IPS-11a (cell line): Measurements from ENCODE around the gene RDH14.
A peak's percentile ranks its signal among the peaks of the same experiment; 100 is the strongest.

Experiments used
- H3K4me3 ChIP-seq: one replicate; pipeline ENCODE4 v1.5.1; 2013; ENCODE audit warnings: low read depth, low read length, control low read depth

Gene RDH14

DNA sequence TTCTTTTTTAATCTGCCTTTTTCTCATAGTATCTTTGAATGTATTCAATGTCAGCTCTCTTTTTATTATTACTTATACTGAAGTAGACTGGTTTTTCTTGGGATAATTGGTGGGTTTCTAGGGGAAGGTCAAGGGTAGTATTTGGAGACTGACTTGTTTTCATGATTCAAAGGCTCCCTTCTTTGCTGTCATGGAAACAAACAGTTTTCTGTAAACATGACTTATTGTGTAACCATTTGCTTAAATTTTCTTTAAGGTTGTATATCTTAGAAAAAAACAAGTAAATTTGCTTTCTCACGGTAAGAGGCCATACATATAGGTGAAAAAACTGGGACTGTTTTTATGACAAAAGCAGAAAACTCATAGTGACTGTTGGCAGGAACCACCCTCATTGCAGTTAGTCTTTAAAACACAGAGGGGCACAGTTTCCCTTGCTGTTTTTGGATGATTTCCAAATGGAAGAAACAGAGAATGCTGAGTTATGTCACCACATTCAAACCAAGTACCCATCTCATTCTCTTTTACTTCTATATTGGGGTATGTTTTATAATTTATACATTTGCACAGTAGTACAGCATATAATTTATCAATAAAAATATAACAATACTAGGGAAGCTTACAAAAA is 5.8 kb upstream of the RDH14 start:
- no peak overlapping the region for H3K4me3 ChIP-seq

DNA sequence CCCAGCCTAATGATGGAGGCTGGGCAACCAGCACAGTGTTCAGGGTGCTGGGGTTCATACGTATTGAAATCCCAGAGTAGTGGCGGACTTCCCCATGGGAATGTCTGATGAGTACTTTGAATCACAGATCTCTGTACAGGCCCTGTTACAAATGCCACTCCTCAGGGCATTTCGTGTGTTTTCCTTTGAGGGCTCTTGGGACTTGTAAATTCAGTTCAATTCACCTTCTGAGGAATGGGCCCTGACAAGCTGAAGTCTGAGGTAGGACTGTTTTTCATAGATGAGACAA is 288 bp upstream of the RDH14 start:
- peak overlapping the region; percentile 79 for H3K4me3 ChIP-seq

DNA sequence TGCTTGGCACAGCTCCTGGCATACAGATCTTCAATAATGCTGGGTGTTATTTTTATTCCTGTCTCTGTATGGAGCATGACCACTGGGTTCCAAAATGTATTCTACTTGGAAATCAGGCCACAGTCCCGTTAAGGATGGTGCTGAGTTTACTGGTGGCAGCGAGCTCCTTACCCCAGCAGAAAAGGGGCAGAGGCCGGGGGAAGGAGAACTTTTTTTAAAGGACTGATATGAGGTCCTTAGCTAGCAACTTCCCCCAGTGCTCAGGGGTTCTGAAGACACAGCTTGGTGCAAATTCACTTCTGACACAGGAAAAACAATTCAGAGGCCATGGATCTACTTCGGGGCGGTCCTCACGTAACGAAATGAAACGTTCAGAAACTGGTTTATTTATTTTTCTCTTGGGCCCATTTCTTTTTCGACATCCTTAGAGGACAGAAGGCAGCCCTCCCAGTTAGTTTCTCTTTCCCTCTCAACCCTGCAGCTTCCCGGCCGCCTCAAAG is 872 bp downstream of the RDH14 start:
- peak overlapping the region; percentile 79 for H3K4me3 ChIP-seq

DNA sequence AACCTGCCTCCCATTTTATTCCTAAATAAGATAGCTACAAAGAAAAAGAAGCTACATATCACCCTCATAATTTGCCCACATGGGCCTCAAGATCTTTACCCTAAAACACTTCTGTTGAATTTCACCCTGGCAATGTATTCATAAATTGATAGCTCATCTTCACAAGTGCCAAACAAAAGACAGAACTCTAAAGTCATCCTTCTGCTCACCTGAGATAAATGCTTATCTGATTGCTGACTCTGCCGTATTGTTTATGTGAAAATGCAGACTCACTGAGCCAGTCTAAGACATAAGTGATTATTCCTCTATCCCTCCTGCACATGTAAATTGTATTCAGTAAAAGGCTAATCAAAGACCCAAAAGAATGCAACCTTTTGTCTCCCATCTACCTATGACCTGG is 2.0 kb downstream of the RDH14 start:
- no peak overlapping the region for H3K4me3 ChIP-seq

DNA sequence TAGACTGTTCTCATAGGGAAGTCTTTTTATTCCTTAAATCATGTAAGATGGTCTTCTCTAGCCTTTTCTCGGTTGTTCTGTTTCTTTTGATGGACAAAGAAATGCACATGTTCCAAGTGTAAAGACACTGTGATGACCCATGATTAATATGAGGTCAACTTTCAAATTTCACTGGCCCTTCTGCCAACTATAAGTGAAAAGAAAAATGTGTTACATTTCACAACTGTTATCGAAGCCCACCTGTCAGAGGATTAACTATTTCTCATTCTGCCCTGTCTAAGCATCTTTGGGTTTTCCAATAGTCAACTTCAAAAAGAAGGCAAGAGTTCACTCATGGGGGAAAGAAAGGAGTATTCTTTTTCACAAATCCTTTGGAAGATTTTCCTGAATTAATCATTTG is 3.3 kb downstream of the RDH14 start:
- H3K4me3 ChIP-seq, result no peak overlapping the region

DNA sequence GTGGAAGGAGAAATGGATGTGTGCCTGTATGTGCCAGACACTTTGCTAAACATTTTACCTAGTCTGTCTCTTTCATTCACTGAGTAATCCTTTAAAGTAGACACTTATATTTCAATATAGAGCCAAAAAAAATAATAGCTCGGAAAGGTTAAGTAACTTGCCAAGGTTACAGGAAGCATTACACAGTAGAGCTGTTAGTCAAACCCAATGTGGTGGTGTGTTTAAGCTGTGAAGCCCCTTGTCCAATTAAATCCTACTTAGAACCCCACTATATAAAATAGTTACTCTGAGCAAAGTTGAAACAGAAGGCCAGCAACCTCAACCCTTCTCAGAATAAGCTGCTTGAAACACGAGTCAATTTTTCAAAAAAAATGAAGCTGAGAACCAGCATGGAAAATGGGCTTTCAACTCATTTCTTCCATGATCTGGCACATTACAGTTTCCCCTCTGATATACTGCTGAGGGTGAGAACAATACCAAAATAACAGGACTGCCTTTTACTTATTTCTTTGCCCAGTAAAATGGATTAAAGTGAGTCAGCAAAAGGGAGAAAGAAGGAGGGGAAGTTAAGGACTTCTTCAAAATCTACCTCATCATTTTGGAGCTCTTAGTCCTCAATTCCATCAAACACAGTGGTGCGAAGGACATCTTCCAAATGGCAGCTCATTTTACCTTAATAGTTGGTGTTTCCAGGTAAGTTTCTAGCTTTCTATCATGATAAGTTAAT is 7.9 kb downstream of the RDH14 start:
- H3K4me3 ChIP-seq, result no peak overlapping the region

DNA sequence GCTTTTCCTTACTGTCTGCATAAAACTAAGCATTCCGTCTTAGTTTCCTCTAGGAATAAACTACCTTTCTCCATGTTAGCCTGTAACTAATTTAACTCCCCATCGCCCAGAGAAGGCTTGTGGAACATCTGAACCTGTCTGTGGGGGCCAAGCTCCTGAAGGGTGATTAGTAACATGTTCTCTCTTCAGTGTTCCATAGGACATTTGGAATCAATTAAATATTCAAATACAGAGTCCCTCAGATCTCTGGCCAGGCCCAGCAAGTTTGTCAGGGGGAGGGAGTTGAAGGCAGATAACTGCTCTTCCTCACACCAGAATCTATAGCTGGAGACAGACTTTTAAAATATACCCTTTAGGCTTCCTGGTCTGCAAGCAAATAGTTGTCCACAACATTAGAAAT is 8.8 kb downstream of the RDH14 start:
- H3K4me3 ChIP-seq, result no peak overlapping the region

DNA sequence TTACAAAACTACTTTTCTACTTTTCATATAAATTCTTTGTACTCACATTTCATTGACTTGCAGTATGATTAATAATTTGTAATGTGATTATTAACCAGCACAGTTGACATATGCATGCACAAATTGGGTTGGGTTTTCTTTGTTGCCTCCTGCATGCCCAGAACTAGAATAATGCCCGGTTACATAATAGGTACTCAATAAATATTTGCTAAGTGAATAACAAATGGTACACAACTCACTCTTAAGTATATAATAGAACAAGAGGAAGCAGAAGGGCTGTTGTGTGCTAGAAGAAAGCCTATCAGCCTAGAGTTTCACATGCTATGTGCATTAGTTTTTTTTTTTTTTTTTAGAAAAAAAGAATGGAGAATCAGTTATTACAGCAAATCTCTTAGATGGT is 9.3 kb downstream of the RDH14 start:
- no peak overlapping the region for H3K4me3 ChIP-seq

DNA sequence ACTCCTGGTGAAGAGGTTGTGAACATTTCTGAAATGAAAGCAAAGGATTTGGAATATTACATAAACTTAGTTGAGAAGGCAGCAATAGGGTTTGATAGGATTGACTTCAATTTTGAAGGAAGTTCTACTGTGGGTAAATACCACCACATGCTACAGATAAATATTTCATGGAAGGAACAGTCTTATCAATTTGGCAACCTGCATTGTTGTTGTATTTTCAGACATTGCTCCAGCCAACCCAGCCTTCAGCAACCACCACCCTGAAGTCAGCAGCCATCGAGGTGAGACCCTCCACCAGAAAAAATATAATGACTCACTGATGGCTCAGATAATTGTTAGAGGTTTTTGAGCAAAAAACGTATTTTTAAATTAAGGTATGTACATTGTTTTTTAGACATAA is 10.0 kb downstream of the RDH14 start:
- no peak overlapping the region for H3K4me3 ChIP-seq

DNA sequence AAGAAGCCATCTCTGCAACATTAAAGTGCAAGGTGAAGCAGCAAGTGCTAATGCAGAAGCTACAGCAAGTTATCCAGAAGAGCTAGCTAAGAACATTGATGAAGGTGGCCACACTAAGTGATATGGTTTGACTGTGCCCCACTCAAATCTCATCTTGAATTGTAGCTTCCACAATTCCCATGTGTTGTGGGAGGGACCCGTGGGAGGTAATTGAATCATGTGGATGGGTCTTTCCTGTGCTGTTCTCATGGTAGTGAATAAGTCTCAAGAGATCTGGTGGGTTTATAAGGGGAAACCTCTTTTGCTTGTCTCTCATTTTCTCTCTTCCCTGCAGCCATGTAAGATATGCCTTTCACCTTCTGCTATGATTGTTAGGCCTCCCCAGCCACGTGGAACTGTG is 11.4 kb downstream of the RDH14 start:
- no peak overlapping the region for H3K4me3 ChIP-seq

DNA sequence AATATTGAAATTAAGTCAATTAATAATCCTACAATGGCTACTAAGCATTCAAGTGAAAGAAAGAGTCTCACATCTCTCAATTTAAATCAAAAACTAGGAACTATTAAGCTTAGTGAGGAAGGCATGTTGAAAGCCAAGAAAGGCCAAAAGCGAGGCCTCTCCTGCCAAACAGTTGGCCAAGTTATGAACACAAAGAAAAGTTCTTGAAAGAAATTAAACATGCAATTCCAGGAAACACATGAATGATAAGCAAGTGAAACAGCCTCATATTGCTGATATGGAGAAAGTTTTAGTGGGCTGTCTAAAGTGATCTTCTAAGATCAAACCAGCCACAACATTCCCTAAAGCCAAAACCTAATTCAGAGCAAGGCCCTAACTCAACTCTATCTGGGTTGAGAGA is 11.8 kb downstream of the RDH14 start:
- H3K4me3 ChIP-seq, result no peak overlapping the region

DNA sequence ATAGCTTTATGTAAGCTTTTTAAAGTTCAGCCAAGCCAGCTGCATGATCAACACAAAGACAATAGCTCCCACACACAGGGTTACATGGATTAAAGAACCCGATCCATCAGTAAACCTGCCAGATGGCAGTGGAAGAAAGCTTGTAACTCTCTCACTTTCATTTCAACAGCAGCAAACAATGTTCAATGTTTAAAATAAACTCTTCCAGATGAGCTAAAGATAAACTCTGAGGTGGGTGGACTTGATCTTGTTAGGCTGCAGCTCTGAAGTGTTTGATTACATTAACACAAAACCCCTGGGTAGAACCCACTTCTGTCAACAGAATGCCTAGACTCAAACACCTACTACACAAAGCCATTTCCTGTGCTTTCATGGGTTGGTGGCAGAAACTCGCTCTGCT is 13.9 kb downstream of the RDH14 start:
- H3K4me3 ChIP-seq, result no peak overlapping the region

DNA sequence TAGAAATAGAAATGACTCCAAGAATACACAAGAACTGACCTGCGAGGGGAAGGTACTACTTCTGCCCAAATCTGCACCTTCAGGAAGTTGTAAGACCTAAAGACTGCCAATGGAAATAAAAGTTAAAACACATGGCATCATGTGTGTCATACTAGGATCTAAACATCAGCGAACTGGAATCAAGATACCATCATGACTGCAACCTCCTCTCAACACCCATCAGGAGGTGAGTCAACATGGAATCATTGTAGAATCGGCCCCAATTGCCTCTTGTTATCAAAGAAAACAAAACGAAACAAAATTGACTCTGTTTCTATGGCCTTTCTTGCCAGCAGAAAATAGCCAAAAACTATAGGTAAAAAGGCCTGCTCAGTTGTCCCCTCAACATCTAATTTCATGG is 15.1 kb downstream of the RDH14 start:
- no peak overlapping the region for H3K4me3 ChIP-seq

DNA sequence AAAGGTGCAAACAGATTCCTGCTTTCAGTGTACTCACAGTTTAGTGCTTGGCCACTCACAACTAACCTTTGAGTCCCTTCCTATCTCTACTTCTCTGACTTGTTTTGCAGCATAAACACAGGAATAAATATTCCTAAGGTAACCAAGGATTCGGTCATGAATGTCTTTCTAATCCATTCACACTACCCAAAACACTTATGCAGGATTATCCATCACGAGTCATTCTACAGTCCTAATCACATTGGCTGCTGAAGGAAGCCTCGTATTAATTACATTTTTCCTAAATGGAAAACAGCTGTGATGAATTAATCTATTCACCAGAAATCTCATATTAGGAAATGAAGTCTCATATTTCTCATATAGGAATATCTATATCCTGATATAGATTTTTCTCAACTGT is 16.3 kb downstream of the RDH14 start:
- H3K4me3 ChIP-seq, result no peak overlapping the region

DNA sequence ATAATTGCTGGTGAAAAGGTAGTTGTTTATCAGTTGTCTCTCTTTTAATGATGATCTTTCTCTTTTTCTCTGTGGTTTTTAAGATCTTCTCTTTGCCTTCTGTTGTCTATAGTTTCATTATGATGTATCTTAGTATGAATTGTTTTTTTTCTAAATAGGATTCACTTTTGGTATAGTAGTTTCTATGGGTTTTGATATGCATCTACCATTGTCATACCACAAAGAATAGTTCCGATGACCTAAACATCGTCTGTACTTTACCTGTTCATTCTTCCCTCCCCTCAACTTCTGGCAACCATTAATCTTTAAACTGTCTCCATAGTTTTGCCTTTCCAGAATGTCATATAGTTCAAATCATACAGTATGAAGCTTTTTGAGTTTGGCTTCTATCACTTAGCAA is 19.6 kb downstream of the RDH14 start:
- H3K4me3 ChIP-seq, result no peak overlapping the region

DNA sequence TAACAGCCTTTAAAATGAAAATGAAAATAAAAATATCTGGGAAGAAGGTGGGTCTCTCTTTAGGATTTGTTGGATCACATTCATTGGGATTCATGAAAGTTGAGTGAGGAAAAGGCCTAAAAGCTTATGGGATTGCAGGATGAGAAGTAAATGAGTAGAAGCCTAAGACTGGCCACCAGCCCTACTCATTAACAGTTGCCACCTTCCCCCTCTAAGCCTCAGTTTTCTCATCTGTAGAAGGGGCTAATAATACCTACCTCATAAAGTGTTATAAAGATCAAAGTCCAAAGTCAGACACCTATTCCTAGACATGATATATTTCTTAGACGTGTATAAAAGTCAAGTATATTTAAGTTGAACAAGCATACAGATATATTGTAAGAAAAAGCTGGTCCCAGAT is 23.8 kb downstream of the RDH14 start:
- no peak overlapping the region for H3K4me3 ChIP-seq

DNA sequence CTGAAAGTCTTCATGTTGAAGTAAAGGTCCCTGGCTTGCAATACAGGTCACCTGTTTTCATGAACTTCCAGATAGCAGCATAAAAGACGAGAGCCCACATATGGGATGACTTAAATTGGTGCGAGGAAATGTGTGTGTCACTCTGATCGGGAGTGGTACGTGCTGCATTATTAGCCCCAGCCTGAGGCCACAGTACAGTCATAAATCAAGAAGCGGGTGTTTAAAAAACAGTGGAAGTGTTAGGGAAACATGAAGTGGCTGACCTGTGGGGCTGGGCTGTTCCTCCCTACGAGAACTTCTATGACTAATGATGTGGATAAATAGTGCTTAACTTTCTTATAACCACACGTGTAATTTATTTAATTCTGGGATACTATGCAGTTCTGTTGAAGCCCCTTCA is 24.4 kb downstream of the RDH14 start:
- no peak overlapping the region for H3K4me3 ChIP-seq

DNA sequence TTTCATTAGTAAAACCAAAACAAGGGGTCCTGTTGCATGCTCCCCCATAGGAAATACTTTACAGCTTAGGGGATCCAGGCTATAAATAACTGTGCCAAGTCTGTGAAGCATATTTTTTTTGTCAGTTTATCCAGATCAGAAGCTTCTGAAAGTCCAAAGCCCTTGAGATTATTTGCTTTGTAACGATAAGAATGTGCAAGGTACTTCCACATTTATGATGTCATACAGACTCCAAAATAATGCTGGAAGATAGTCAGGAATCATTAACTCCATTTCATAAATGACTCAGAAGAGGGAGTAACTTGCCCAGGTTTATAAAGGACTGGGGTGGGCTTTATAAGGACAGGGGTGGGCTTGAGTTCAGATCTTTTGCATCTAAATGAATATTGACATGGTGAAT is 29.3 kb downstream of the RDH14 start:
- no peak overlapping the region for H3K4me3 ChIP-seq

DNA sequence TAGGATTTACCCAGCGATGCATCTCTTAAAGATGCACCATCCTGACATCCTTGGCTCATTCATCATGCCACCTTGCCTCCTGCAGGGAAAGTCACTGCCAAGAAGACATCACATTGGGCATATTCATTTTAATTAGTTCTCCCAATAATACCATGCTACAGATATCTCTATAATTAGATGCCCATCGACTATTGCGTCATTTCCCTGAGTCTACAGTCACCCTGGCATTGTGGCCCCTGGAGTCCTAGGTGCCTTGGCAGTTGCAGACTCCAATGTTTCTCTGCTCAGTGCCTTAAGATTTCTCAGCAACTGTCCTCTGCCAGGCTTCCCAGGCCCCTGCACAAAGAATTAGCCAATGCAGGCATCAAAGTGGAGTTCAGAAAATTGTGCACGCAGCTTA is 32.6 kb downstream of the RDH14 start:
- no peak overlapping the region for H3K4me3 ChIP-seq

DNA sequence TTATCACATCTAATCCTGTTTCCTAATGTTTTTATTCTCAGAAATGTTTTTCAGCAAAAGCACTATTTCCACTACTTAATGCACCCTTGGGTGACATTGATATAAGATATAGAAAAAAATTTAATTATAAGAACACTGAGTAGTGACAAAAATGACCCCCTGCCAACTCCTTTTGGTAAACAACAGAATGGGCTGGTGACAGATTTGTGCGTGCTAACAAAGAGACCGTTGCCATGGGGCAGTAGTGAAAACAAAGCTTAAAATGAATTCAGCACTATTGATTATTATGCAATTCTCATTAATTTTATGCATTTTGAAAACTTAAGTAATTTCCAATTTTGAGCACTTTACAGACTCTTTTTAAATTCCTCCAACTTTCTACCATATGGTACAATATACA is 33.1 kb downstream of the RDH14 start:
- no peak overlapping the region for H3K4me3 ChIP-seq

DNA sequence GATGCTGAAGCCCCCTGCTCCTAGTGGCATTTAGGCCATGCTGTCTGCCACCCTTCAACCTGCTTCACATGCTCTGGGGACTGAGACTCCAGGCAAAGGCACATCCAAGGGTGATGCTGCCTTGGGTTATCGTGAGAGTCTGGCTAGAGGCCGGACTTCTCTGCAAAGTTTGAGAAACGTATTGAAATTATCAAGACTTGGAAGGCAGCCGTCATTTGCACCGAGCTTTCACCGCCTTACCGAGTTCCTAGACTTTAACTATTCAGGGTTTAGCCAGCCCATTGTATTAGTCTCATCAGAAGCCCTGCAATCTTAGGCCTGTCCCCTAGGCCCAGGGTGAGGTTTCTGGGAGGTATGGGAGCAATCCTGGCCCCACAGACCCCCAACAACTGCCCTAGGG is 34.0 kb downstream of the RDH14 start:
- no peak overlapping the region for H3K4me3 ChIP-seq

DNA sequence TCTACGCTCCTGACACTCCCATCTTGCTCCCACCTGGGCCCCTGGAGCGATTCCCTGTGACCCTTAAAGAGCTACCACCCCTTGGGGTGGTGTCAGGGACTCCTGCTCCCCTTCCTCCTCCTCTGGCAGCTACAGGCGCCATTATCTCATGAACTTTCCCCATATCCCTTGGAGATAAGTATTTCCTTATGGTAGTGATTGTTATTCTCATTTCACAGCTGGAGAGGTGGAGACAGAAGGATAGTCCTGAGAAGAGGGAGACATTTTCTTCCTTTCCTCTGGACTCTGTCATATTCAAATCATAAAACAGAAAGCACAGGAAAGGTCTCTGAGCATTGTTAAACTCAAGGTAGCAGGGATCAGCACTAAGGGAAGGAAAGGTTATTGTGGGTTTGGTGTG is 34.6 kb downstream of the RDH14 start:
- no peak overlapping the region for H3K4me3 ChIP-seq

DNA sequence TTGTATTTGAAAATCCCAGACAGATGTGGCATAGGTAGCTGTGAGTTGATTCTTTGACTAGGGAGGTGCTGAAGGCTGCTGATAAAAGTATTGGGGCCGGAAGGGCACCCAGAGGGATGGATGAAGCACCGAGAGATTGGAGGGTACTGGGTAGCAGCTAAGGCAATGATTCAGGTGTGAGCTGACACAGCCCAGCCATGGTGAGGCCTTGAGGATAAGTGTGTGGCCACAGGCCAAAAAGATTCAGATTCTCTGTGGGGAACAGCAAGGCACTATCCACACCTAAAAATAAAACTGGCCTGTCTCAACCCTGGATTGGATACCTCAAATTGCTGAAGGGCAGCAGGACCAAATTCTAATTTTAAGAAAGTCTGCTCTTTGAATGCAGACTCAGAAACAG is 35.2 kb downstream of the RDH14 start:
- H3K4me3 ChIP-seq, result no peak overlapping the region
